ENCODE results near the gene ZC3H4. TPM values are rescaled to one million over a fixed set of nuclear protein-coding genes. Genes with fewer than 3 reads are reported as not detected.
A peak's percentile ranks its signal among the peaks of the same experiment; 100 is the strongest.

The ZC3H4 gene
- total and polyA plus RNA-seq, 2 donors from 2014 or later = 5.7 to 55.2 TPM

DNA sequence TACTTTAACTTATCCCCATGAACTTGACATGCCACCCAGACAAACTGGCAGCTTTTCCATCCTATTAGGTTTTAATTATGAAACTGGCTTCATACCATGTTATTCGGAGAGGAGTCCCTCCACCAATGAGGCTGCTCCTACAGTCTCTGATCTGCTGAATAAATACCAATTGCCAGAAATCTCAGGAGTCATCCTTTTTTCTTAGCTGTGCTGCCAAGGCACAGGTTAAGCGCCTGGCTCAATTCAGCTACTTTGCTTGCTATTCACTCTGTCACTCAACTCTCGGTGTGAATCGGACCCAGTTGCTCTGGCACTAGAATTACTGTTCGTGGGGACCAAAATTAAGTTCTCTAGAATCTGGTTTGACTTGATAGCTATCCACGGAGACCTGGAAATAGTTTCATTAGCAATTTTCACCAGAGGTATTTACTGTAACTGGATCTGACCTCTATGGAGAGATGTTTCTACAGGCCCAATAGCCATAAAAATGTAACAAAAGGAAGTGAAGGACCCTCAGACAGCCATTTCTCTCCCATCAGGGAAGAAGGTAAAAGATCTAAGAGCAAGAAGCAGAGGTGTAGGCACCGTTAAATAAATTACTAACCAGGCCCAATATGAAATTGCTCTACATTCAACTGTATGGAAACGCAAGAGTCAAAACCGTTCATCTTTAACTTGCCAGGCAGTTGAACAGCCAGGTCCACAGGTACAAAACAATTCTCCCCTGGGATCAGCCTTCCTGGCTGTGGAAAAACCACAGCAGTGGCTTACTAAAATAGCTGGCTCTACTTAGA, 5.4 kb downstream of the ZC3H4 start:
- H3K4me3 ChIP-seq (ENCODE audit: low read length in 3 of 3) = no peak overlapping the region
- H3K9me3 ChIP-seq (ENCODE audit: control insufficient read depth in 2 of 3, insufficient read depth in 1 of 3, low read length in 3 of 3) = no peaks in the 10 kb centered on the region
- no peak for DNase-seq
- H3K27ac ChIP-seq (ENCODE audit: low read depth in 2 of 2, low read length in 2 of 2) = peak overlapping the region in 1 of 2 donors; percentile 3
- intact Hi-C loops (cut with DNase I) = no loop called here
- TF ChIP-seq, protein P1, sequence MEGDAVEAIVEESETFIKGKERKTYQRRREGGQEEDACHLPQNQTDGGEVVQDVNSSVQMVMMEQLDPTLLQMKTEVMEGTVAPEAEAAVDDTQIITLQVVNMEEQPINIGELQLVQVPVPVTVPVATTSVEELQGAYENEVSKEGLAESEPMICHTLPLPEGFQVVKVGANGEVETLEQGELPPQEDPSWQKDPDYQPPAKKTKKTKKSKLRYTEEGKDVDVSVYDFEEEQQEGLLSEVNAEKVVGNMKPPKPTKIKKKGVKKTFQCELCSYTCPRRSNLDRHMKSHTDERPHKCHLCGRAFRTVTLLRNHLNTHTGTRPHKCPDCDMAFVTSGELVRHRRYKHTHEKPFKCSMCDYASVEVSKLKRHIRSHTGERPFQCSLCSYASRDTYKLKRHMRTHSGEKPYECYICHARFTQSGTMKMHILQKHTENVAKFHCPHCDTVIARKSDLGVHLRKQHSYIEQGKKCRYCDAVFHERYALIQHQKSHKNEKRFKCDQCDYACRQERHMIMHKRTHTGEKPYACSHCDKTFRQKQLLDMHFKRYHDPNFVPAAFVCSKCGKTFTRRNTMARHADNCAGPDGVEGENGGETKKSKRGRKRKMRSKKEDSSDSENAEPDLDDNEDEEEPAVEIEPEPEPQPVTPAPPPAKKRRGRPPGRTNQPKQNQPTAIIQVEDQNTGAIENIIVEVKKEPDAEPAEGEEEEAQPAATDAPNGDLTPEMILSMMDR (IDR thresholded peaks at IDR 0.05; ENCODE audit: borderline replicate concordance, extremely low read depth, insufficient read depth) = no peak
- H3K4me1 ChIP-seq (ENCODE audit: control insufficient read depth in 2 of 3, insufficient read depth in 2 of 3, low read depth in 1 of 3, low read length in 3 of 3) = peaks cover 0 to 29% (median 25%) of the 10 kb centered on the region in 3 donors
- H3K9ac ChIP-seq (ENCODE audit: low read length in 3 of 3) = no peak overlapping the region
- H3K36me3 ChIP-seq (ENCODE audit: control insufficient read depth in 2 of 3, insufficient read depth in 3 of 3, low read length in 3 of 3) = no peaks in the 10 kb centered on the region
- H3K27me3 ChIP-seq (ENCODE audit: control insufficient read depth, insufficient read depth, low read length) = no peaks in the 10 kb centered on the region
- FAIRE-seq = no peak

DNA sequence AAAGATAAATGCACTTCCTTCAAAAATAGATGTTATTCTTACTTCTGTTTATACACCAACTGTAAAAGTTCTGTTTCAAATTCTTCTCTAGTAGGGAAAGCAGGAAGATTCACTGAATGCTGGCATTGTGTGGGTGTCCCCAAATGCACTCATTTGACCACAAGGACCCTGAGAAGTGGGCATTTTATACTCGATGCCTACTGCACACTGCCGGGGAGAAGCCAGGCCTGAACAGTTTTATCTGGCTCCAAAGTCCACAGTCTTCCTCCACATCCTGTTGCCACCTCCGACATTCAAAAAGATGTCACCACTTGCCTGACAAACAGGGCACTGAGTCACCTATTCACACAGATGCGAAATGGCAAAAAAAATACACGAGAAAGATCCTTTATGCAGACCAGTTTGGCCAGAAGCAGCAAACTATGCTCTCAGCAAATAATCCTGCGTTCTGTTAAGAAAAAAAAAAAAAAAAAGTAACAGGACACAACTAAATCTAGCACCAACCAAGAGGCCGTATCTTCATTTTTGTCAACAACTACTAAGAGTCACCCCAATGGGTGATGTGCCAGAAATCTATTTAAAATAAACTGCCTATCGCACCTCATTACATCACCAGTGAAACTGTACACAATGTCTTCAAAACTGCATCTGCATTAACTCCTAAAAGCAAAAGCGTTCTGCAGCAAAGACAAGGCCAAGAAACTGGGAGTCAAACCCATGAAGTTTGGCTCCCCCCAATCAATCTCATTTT, 6.2 kb downstream of the ZC3H4 start:
- H3K4me1 ChIP-seq (ENCODE audit: control insufficient read depth in 2 of 3, insufficient read depth in 2 of 3, low read depth in 1 of 3, low read length in 3 of 3) = peaks cover 0 to 29% (median 25%) of the 10 kb centered on the region in 3 donors

DNA sequence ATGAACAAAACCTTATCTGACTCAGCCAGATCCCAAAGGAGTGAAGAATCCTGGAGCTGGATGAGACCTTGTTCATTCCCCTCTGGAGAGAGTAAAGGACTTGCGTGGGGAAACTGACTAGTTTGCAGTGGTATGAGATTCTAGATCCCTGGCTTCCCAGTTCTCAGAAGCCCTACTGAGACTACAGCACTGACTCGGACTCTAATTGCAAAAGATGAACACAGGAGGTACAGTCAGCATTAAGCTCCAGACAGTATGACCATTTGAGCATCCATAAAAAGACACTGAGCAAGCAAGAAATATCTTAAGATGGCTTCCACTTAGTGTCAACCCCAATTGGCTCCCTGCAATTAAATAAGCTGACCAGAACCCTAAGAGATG, 6.8 kb downstream of the ZC3H4 start:
- DNase-seq (no peak), FAIRE-seq (no peak)
- peaks cover 0 to 29% (median 25%) of the 10 kb centered on the region in 3 donors for H3K4me1 ChIP-seq (ENCODE audit: control insufficient read depth in 2 of 3, insufficient read depth in 2 of 3, low read depth in 1 of 3, low read length in 3 of 3)
- H3K36me3 ChIP-seq (ENCODE audit: control insufficient read depth in 2 of 3, insufficient read depth in 3 of 3, low read length in 3 of 3) = no peaks in the 10 kb centered on the region
- H3K4me3 ChIP-seq (ENCODE audit: low read length in 3 of 3) = no peak overlapping the region
- no peak overlapping the region for H3K27ac ChIP-seq (ENCODE audit: low read depth in 2 of 2, low read length in 2 of 2)
- no peaks in the 10 kb centered on the region for H3K27me3 ChIP-seq (ENCODE audit: control insufficient read depth, insufficient read depth, low read length)
- TF ChIP-seq, protein P1 (IDR thresholded peaks at IDR 0.05; ENCODE audit: borderline replicate concordance, extremely low read depth, insufficient read depth) = no peak
- H3K9me3 ChIP-seq (ENCODE audit: control insufficient read depth in 2 of 3, insufficient read depth in 1 of 3, low read length in 3 of 3) = no peaks in the 10 kb centered on the region
- intact Hi-C loops (cut with DNase I) = no loop called here
- H3K9ac ChIP-seq (ENCODE audit: low read length in 3 of 3) = peak overlapping the region in 1 of 3 donors; percentile 4

More for the DNA sequence above, 6.2 kb downstream of the ZC3H4 start:
- no peaks in the 10 kb centered on the region for H3K27me3 ChIP-seq (ENCODE audit: control insufficient read depth, insufficient read depth, low read length)
- no peaks in the 10 kb centered on the region for H3K36me3 ChIP-seq (ENCODE audit: control insufficient read depth in 2 of 3, insufficient read depth in 3 of 3, low read length in 3 of 3)
- FAIRE-seq = no peak
- no peak for DNase-seq
- H3K4me3 ChIP-seq (ENCODE audit: low read length in 3 of 3) = no peak overlapping the region
- peak overlapping the region in 1 of 3 donors; percentile 4 for H3K9ac ChIP-seq (ENCODE audit: low read length in 3 of 3)
- no peaks in the 10 kb centered on the region for H3K9me3 ChIP-seq (ENCODE audit: control insufficient read depth in 2 of 3, insufficient read depth in 1 of 3, low read length in 3 of 3)
- intact Hi-C loops (cut with DNase I) = no loop called here
- TF ChIP-seq, protein P1 (IDR thresholded peaks at IDR 0.05; ENCODE audit: borderline replicate concordance, extremely low read depth, insufficient read depth) = no peak
- no peak overlapping the region for H3K27ac ChIP-seq (ENCODE audit: low read depth in 2 of 2, low read length in 2 of 2)

Data from kidney (tissue), 14 donors.